MCF 10A (cell line): ENCODE data around the gene TRPM3. TPM values are rescaled to one million over a fixed set of nuclear protein-coding genes. Genes with fewer than 3 reads are reported as not detected.
A peak's percentile ranks its signal among the peaks of the same experiment; 100 is the strongest.

Experiments used
- BruUV-seq: library from RNA; stranded (reverse); fragments of 400-500 nt; replicated peaks from 2 replicates; lab custom pipeline; 2021; lab: Mats Ljungman, UMichigan
- CTCF ChIA-PET: fragments of 300-600 bp; sonication (Branson Sonifier 250); formaldehyde crosslinking; extraction: SDS; loops from one replicate; lab custom pipeline; 2021; ENCODE audit warnings: antibody characterized with exemption, inconsistent platforms; lab: Yijun Ruan, JAX
- POLR2A ChIA-PET: fragments of 300-600, 350-650 bp; sonication (Branson Sonifier 250); formaldehyde crosslinking; extraction: SDS; loops from one replicate; lab custom pipeline; 2020; ENCODE audit warnings: antibody characterized with exemption, inconsistent platforms; lab: Yijun Ruan, JAX
- DNase-seq: peaks from one replicate; pipeline ENCODE4 v3.0.0-alpha.2; 2018; ENCODE audit not compliant: unreplicated experiment
- H3K27ac Mint-ChIP-seq: one replicate; pipeline ENCODE4 v1.8.0; 2022; ENCODE audit warnings: mild to moderate bottlenecking, low read depth, mixed read lengths; ENCODE audit not compliant: unreplicated experiment
- H3K27me3 Mint-ChIP-seq: one replicate; pipeline ENCODE4 v1.8.0; 2022; ENCODE audit warnings: mixed read lengths; ENCODE audit not compliant: insufficient read depth, unreplicated experiment
- H3K36me3 Mint-ChIP-seq: one replicate; pipeline ENCODE4 v1.8.0; 2022; ENCODE audit warnings: mild to moderate bottlenecking, moderate library complexity, mixed read lengths; ENCODE audit not compliant: insufficient read depth, unreplicated experiment
- H3K4me1 Mint-ChIP-seq: one replicate; pipeline ENCODE4 v1.8.0; 2022; ENCODE audit warnings: mixed read lengths; ENCODE audit not compliant: insufficient read depth, unreplicated experiment
- H3K4me3 Mint-ChIP-seq: one replicate; pipeline ENCODE4 v1.8.0; 2022; ENCODE audit warnings: mild to moderate bottlenecking, moderate library complexity, mixed read lengths; ENCODE audit not compliant: unreplicated experiment
- H3K9me3 Mint-ChIP-seq: one replicate; pipeline ENCODE4 v1.8.0; 2022; ENCODE audit warnings: mixed read lengths; ENCODE audit not compliant: unreplicated experiment
- CTCF ChIP-seq: fragments of 200-600 bp; IDR thresholded peaks from one replicate; pipeline ENCODE4 v1.8.0; 2022; ENCODE audit warnings: antibody characterized with exemption, mild to moderate bottlenecking; ENCODE audit not compliant: unreplicated experiment
- intact Hi-C: fragments of 100-400 bp; cut with micrococcal nuclease; formaldehyde crosslinking; loops from 2 replicates; pipeline ENCODE4 v1.14.1; 2022
- total RNA-seq: library from RNA; stranded (reverse); gene quantifications from 2 replicates; pipeline ENCODE4 v1.2.3, GENCODE V29; 2022

The TRPM3 gene
- total RNA-seq, 1 experiment from 2014 or later: 0.44 TPM

DNA sequence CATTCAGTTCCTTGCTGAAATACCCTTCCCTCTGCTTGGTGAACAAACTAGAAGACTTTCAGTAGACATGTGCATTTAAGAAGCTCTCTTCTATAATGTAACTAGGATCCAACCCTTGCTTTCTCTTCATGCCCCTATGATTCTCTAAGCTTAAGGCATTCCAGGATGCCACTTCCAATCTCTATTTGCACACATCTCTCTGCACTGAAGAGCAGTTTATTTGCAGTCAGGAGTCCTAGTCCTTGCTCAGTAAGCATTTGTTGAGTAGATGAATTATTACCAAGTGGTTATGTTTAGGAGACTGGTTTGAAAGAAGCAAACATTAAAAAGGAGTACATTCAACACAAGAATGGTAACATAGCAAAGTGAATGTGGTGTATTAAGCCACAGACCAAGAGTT, 432.7 kb downstream of the TRPM3 start:
- Mint-ChIP-seq H3K27me3 (peaks cover 49% of the 10 kb centered on the region), H3K27ac (no peak overlapping the region), H3K4me1 (no peaks in the 10 kb centered on the region), H3K4me3 (no peak overlapping the region), H3K36me3 (no peaks in the 10 kb centered on the region), H3K9me3 (no peaks in the 10 kb centered on the region)
- POLR2A ChIA-PET: interaction anchor here (0.6 kb wide), 1 partner anchor 231 kb away, joined by 3 read pairs; no protein-coding TSS in a partner anchor
- no TSS peak for BruUV-seq
- intact Hi-C loops: no loop called here
- TF ChIP-seq CTCF: no peak
- DNase-seq: no peak
- CTCF ChIA-PET: interaction anchor here (0.6 kb wide), 1 partner anchor 916 kb away, joined by 3 read pairs; no protein-coding TSS in a partner anchor

GRCh38 chr9:70683841-70684240, 437.6 kb downstream of the TRPM3 start:
- no peak overlapping the region for H3K4me3 Mint-ChIP-seq
- peaks cover 21% of the 10 kb centered on the region for H3K27me3 Mint-ChIP-seq
- no TSS peak for BruUV-seq
- no peak for DNase-seq
- intact Hi-C loops: no loop called here
- no peaks in the 10 kb centered on the region for H3K9me3 Mint-ChIP-seq
- peaks cover 7% of the 10 kb centered on the region for H3K4me1 Mint-ChIP-seq
- peaks cover 5% of the 10 kb centered on the region for H3K36me3 Mint-ChIP-seq
- ChIA-PET CTCF (interaction anchor here (1.1 kb wide), 1 partner anchor 244 kb away, joined by 3 read pairs; no protein-coding TSS in a partner anchor), POLR2A (no interaction called here)
- no peak overlapping the region for H3K27ac Mint-ChIP-seq
- no peak for TF ChIP-seq CTCF

DNA sequence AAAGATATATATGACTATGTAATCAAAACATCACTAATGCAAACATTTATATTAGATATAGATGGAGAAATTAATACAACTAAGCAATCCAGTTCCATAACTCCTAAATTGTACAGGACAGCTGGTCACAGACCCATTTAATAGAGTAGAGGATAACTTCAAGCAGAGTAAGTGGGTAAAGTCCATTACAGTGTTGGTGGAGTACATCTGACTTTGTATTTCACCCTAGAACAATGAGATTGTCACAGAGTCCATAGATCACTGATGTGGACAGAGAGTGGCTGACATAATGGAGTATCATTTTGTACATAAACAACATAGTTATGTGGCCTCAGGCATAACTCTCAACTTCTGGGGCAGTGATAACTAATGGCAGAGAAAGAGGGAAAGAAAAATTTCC, 439.1 kb downstream of the TRPM3 start:
- BruUV-seq: no TSS peak
- no peak for TF ChIP-seq CTCF
- peaks cover 16% of the 10 kb centered on the region for H3K4me1 Mint-ChIP-seq
- H3K9me3 Mint-ChIP-seq: no peaks in the 10 kb centered on the region
- no peak for DNase-seq
- peaks cover 5% of the 10 kb centered on the region for H3K27me3 Mint-ChIP-seq
- peaks cover 5% of the 10 kb centered on the region for H3K36me3 Mint-ChIP-seq
- H3K27ac Mint-ChIP-seq: no peak overlapping the region
- intact Hi-C loops: no loop called here
- CTCF ChIA-PET: no interaction called here
- H3K4me3 Mint-ChIP-seq: no peak overlapping the region
- POLR2A ChIA-PET: no interaction called here

DNA sequence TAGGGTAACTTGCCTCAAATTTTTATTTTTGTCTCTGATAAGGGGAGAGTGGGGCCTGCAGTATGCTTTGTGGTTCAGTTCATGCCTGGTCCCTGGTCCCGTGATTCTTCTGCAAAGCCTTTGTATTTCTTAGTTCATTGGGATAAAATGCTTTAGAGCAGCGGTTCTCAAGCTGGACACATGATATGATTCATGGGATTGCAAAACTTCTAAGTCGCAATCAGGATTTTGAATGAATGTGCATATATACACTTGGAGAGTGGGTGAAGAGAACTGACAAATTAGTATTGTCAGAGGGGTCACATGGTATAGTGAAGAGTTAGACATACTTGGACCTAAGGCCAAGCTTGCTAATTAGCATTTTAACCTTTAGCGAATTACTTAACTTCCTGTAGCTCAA, 441.6 kb downstream of the TRPM3 start:
- BruUV-seq: no TSS peak
- DNase-seq: peak; percentile 81
- no peaks in the 10 kb centered on the region for H3K9me3 Mint-ChIP-seq

More for the DNA sequence above, 441.6 kb downstream of the TRPM3 start:
- Mint-ChIP-seq H3K36me3 (peaks cover 5% of the 10 kb centered on the region), H3K27ac (no peak overlapping the region), H3K4me3 (no peak overlapping the region), H3K4me1 (peaks cover 16% of the 10 kb centered on the region), H3K27me3 (no peaks in the 10 kb centered on the region)
- ChIA-PET POLR2A (interaction anchor here (0.6 kb wide), 1 partner anchor 77 kb away, joined by 4 read pairs; no protein-coding TSS in a partner anchor), CTCF (interaction anchor here (0.7 to 1.2 kb wide), 2 partner anchors 11 to 1435 kb away, joined by 3 read pairs; no protein-coding TSS in a partner anchor)
- intact Hi-C loops: no loop called here
- no peak for TF ChIP-seq CTCF
